SU-DHL-6 (cell line): Measurements from ENCODE around the gene CNTNAP5.

Source experiments
- H2AFZ ChIP-seq: fragments of 200-600 bp; sonication (generic); 2 replicates; pipeline ENCODE4 v1.6.1; 2014; ENCODE audit warnings: low read depth, mild to moderate bottlenecking, moderate library complexity, mixed read lengths, antibody characterized with exemption, low read length; ENCODE audit not compliant: severe bottlenecking
- H3F3A ChIP-seq: fragments of 200-600 bp; shearing (Covaris generic); 2 replicates; pipeline ENCODE4 v1.6.0; 2016; ENCODE audit warnings: antibody characterized with exemption, mild to moderate bottlenecking; ENCODE audit not compliant: insufficient read depth
- H3K27ac ChIP-seq: fragments of 200-600 bp; sonication (generic); 2 replicates; pipeline ENCODE4 v1.5.1; 2016; ENCODE audit warnings: low read depth, mild to moderate bottlenecking, low read length, moderate library complexity, mixed read lengths
- H3K27me3 ChIP-seq: fragments of 200-600 bp; sonication (generic), shearing (Covaris generic); 2 replicates; pipeline ENCODE4 v1.6.0; 2014; ENCODE audit warnings: mild to moderate bottlenecking, low read length
- H3K36me3 ChIP-seq: fragments of 200-600 bp; sonication (generic); 2 replicates; pipeline ENCODE4 v1.6.1; 2014; ENCODE audit warnings: mild to moderate bottlenecking, low read length, mixed read lengths
- H3K4me2 ChIP-seq: fragments of 300-600, 200-600 bp; shearing (Covaris generic), sonication (generic); 2 replicates; pipeline ENCODE4 v1.6.0; 2014; ENCODE audit warnings: low read length, low read depth, mild to moderate bottlenecking; ENCODE audit not compliant: poor library complexity, severe bottlenecking
- H3K4me3 ChIP-seq: fragments of 200-600 bp; sonication (generic); 2 replicates; pipeline ENCODE4 v1.5.1; 2014; ENCODE audit warnings: antibody characterized with exemption, low read length, mild to moderate bottlenecking, mixed read lengths; ENCODE audit not compliant: insufficient read depth, poor library complexity, severe bottlenecking
- H3K79me2 ChIP-seq: fragments of 200-600 bp; sonication (generic); 2 replicates; pipeline ENCODE4 v1.6.1; 2014; ENCODE audit warnings: mild to moderate bottlenecking, low read length, moderate library complexity; ENCODE audit not compliant: insufficient read depth
- H3K9ac ChIP-seq: fragments of 200-600 bp; sonication (generic); 2 replicates; pipeline ENCODE4 v1.7.0; 2014; ENCODE audit warnings: mild to moderate bottlenecking, low read length
- H3K9me2 ChIP-seq: fragments of 200-600 bp; sonication (generic); replicated peaks from 2 replicates; pipeline ENCODE4 v1.6.1; 2014; ENCODE audit warnings: low read length; ENCODE audit not compliant: insufficient read depth
- H3K9me3 ChIP-seq: fragments of 200-600 bp; sonication (generic); 2 replicates; pipeline ENCODE4 v1.6.1; 2014; ENCODE audit warnings: low read length, mixed read lengths; ENCODE audit not compliant: insufficient read depth
- H4K20me1 ChIP-seq: fragments of 200-600 bp; sonication (generic); 2 replicates; pipeline ENCODE4 v1.6.1; 2014; ENCODE audit warnings: low read depth, mild to moderate bottlenecking, antibody characterized with exemption, low read length, moderate library complexity, mixed read lengths
- EZH2phosphoT487 ChIP-seq: fragments of 200-600 bp; sonication (generic), shearing (Covaris generic); conservative IDR thresholded peaks from 2 replicates; pipeline ENCODE4 v1.6.1; 2018; ENCODE audit warnings: mild to moderate bottlenecking, antibody characterized with exemption, low read length, moderate library complexity, mixed read lengths
- TF ChIP-seq, protein P1 (sequence below): fragments of 200-600 bp; sonication (generic); IDR thresholded peaks from one replicate; pipeline ENCODE4 v1.5.1; 2017; ENCODE audit warnings: antibody characterized with exemption, mild to moderate bottlenecking, low read length, moderate library complexity; ENCODE audit not compliant: insufficient read depth, poor library complexity, severe bottlenecking

CNTNAP5 gene

DNA sequence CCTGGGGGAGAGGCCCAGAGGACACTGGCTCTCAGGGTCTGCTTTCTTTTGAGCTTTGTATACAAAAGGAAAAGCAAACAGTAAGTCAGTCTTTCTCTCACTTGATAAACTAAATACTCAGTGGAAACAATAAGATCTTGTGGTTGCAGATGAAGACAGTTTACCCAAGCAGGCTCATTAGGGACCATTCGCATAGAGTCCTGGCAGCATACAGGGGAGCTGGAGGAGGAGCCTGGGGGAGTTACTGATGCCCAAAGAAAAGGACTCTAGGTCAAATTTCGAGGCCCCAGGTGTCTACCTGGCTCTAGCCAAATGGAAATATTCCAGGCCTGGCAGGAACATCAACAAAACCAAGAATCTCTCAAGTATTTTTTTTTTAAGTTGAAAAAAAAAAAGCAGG is 225.3 kb downstream of the CNTNAP5 start:
- H3K27me3 ChIP-seq, result no peaks in the 10 kb centered on the region
- H3K79me2 ChIP-seq, result no peaks in the 10 kb centered on the region
- no peaks in the 10 kb centered on the region for H3F3A ChIP-seq
- no peak overlapping the region for H2AFZ ChIP-seq
- no peaks in the 10 kb centered on the region for H3K9me3 ChIP-seq
- H3K36me3 ChIP-seq, result no peaks in the 10 kb centered on the region
- H4K20me1 ChIP-seq, result no peaks in the 10 kb centered on the region
- no peaks in the 10 kb centered on the region for H3K9me2 ChIP-seq
- H3K9ac ChIP-seq, result no peak overlapping the region
- no peak overlapping the region for H3K27ac ChIP-seq
- no peak overlapping the region for H3K4me2 ChIP-seq
- no peak overlapping the region for H3K4me3 ChIP-seq
- no peak for TF ChIP-seq EZH2phosphoT487
- TF ChIP-seq, protein P1, sequence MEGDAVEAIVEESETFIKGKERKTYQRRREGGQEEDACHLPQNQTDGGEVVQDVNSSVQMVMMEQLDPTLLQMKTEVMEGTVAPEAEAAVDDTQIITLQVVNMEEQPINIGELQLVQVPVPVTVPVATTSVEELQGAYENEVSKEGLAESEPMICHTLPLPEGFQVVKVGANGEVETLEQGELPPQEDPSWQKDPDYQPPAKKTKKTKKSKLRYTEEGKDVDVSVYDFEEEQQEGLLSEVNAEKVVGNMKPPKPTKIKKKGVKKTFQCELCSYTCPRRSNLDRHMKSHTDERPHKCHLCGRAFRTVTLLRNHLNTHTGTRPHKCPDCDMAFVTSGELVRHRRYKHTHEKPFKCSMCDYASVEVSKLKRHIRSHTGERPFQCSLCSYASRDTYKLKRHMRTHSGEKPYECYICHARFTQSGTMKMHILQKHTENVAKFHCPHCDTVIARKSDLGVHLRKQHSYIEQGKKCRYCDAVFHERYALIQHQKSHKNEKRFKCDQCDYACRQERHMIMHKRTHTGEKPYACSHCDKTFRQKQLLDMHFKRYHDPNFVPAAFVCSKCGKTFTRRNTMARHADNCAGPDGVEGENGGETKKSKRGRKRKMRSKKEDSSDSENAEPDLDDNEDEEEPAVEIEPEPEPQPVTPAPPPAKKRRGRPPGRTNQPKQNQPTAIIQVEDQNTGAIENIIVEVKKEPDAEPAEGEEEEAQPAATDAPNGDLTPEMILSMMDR, result no peak

DNA sequence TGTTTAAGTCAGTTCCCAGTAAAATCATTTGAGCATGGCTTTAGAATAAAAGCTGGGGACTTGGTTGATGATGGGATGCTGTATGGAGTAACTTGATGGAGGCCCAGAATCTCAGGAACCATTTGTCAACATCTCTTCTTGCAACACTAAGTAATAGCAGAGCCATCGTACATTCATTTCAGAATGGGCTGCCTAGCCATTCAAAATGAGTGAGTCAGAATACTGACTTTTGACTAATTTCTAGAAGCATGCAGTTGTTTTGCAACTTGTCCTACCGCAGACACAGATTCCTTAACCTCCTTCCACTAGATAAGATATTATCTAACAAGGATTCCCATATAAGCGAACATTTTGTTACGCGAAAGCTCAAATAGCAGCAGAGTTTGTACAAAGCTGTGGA is 229.5 kb downstream of the CNTNAP5 start:
- no peak for TF ChIP-seq EZH2phosphoT487
- TF ChIP-seq, protein P1, result no peak
- Histone ChIP-seq H3K9ac (no peak overlapping the region), H3K9me2 (no peaks in the 10 kb centered on the region), H3K4me3 (no peak overlapping the region), H2AFZ (no peak overlapping the region), H3F3A (no peaks in the 10 kb centered on the region), H3K79me2 (no peaks in the 10 kb centered on the region), H3K27ac (no peak overlapping the region), H3K36me3 (no peaks in the 10 kb centered on the region), H3K9me3 (no peaks in the 10 kb centered on the region), H3K27me3 (no peaks in the 10 kb centered on the region), H4K20me1 (no peaks in the 10 kb centered on the region), H3K4me2 (no peak overlapping the region)

DNA sequence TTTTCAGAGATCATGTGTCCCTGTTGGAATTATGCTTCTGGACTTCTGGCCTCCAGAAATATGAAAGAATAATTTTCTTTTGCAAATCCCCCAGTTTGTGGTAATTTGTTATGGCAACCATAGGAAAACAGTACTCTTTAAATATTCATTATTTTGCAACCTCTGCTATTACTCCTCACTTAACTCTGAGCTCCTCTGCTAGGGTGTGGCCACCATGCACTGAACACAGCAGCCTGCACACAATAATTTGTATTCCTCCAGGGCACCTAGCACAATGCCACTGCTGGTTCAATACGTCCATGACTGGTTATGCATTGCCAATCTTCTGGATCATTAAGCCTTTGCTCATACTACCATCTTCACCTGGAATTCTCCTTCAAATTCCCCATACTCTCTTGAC is 232.0 kb downstream of the CNTNAP5 start:
- H3K27ac ChIP-seq, result no peak overlapping the region
- H3K9me2 ChIP-seq, result no peaks in the 10 kb centered on the region
- H3K4me3 ChIP-seq, result no peak overlapping the region
- H3K79me2 ChIP-seq, result no peaks in the 10 kb centered on the region
- H2AFZ ChIP-seq, result no peak overlapping the region
- no peak overlapping the region for H3K9ac ChIP-seq
- no peaks in the 10 kb centered on the region for H3F3A ChIP-seq
- H3K27me3 ChIP-seq, result no peaks in the 10 kb centered on the region
- no peaks in the 10 kb centered on the region for H3K36me3 ChIP-seq
- H3K4me2 ChIP-seq, result no peak overlapping the region
- TF ChIP-seq EZH2phosphoT487, result no peak
- TF ChIP-seq, protein P1, result no peak
- H3K9me3 ChIP-seq, result no peaks in the 10 kb centered on the region
- no peaks in the 10 kb centered on the region for H4K20me1 ChIP-seq
